ENCODE results near the gene TANK.

DNA sequence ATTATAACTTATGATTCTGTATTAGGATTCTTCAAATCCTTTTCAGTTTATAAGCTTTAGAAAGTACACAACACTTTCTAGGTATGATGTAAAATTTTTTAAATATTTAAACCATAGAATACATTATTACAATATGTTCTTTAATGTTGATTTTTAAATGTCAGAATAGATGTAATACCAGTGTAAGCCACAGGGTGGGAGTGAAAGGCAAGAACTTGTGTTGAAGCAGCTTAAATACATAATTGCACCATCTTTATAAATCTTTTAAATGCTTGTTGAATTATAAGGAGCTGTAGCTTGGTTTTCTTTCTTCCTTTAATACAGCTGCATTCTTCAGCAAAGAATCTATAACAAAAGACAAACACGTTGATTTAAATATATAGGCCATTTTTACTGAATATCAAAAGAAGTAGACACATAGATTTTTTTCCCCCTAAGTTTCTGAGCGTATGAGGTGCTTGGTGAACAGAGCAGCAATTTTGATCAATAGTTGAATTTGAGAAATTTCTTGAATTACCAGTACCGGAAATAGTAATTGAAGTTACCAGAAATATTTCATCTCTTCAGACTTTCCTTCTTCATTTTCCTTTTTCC, 63.0 kb downstream of the TANK start:
- TF ChIP-seq, protein P1, sequence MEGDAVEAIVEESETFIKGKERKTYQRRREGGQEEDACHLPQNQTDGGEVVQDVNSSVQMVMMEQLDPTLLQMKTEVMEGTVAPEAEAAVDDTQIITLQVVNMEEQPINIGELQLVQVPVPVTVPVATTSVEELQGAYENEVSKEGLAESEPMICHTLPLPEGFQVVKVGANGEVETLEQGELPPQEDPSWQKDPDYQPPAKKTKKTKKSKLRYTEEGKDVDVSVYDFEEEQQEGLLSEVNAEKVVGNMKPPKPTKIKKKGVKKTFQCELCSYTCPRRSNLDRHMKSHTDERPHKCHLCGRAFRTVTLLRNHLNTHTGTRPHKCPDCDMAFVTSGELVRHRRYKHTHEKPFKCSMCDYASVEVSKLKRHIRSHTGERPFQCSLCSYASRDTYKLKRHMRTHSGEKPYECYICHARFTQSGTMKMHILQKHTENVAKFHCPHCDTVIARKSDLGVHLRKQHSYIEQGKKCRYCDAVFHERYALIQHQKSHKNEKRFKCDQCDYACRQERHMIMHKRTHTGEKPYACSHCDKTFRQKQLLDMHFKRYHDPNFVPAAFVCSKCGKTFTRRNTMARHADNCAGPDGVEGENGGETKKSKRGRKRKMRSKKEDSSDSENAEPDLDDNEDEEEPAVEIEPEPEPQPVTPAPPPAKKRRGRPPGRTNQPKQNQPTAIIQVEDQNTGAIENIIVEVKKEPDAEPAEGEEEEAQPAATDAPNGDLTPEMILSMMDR (IDR thresholded peaks at IDR 0.05), result peak; percentile 47 to 76 (median 68)
- TF ChIP-seq POLR2A (IDR thresholded peaks at IDR 0.05), result no peak
